MG63 (cell line): Measurements from ENCODE around the gene NID1. TPM values are rescaled to one million over a fixed set of nuclear protein-coding genes. Genes with fewer than 3 reads are reported as not detected.

Source experiments
- DNase-seq: peaks from one replicate; pipeline ENCODE4 v3.0.0-alpha.2; 2020
- H3K27me3 ChIP-seq: fragments of 250-450 bp; sonication (Bioruptor Pico); 2 replicates; pipeline ENCODE4 v1.5.1; 2020; ENCODE audit warnings: mild to moderate bottlenecking, moderate library complexity
- H3K36me3 ChIP-seq: fragments of 250-450 bp; sonication (Bioruptor Pico); 2 replicates; pipeline ENCODE4 v1.5.1; 2020; ENCODE audit warnings: mild to moderate bottlenecking, moderate library complexity
- H3K4me3 ChIP-seq: fragments of 250-450 bp; sonication (Bioruptor Pico); 2 replicates; pipeline ENCODE4 v1.5.1; 2020; ENCODE audit warnings: mild to moderate bottlenecking, moderate library complexity
- H3K9me3 ChIP-seq: fragments of 250-450 bp; sonication (Bioruptor Pico); 2 replicates; pipeline ENCODE4 v1.5.1; 2020; ENCODE audit warnings: mild to moderate bottlenecking, moderate library complexity
- total RNA-seq: library from RNA; depleted of rRNA; stranded (reverse); fragments of >200 nt; shearing (Covaris generic); gene quantifications from 2 replicates; pipeline ENCODE4 v1.2.3, GENCODE V29; 2014; ENCODE audit warnings: low replicate concordance

The NID1 gene
- total RNA-seq, 1 experiment from 2014 or later, result 10.8 TPM

DNA sequence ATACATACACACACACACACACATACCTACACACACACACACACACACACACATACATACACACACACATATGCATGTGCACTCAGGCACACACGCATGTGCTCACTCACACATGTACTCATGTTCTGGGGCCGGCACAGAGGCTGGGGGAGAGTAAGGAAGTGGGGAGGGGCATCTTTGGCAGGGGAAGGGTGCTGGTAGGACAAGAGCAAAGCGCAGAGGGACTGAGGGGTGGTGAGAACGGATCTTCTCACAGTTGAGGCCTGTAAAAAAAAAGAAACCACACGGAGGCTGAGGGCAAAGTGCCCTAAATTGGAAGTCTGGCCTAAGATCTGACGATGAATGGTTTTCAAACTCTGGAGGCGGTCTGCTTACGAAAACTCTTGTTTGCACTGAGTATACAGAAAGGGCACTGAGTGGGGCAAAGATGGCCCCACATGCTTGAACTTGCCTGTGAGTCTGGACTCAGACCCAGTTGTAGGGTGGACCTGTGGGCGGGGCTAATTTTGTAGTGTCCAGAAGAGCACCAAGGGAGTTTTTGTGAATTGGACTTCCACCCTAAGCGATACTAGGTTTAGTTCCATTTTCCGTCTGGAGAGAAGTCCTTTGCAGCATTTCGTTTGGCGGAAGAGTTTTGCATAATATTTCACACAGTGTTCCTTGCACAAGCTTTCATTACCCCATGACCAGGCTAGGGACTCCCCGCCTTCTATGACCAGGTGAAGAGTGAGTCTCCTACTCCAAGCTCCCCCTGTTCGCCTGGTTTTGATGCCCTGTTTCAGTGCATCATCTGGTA, 118.9 kb downstream of the NID1 start:
- no peak for DNase-seq
- H3K36me3 ChIP-seq, result no peaks in the 10 kb centered on the region

DNA sequence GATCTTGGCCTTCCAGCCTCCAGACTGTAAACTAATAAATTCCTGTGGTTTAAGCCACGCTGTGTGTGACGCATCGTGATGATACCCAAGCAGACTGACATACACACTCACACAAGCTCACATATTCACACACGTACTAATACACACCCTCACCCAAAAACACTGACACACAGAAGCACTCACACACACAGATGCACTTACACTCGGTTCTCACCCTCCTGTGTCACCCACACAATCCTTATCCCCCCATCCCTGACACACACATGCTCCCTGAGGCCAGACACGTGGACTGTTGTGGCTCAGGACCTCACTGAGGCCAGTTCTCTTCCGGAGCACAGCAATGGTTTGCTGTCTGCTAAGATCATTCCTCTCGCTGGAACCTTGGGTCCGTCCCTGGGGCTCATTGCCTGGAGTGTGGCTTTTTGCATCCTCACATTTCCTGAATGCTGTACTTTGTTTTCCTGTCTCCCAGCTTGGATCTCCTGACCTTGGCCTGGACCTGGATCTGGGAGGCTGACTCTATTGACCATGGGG, 121.2 kb downstream of the NID1 start:
- Histone ChIP-seq H3K36me3 (no peaks in the 10 kb centered on the region), H3K27me3 (no peaks in the 10 kb centered on the region), H3K4me3 (no peak overlapping the region), H3K9me3 (no peaks in the 10 kb centered on the region)
- peak; percentile 81 for DNase-seq

More for the DNA sequence above, 118.9 kb downstream of the NID1 start:
- Histone ChIP-seq H3K4me3 (no peak overlapping the region), H3K9me3 (no peaks in the 10 kb centered on the region), H3K27me3 (no peaks in the 10 kb centered on the region)

DNA sequence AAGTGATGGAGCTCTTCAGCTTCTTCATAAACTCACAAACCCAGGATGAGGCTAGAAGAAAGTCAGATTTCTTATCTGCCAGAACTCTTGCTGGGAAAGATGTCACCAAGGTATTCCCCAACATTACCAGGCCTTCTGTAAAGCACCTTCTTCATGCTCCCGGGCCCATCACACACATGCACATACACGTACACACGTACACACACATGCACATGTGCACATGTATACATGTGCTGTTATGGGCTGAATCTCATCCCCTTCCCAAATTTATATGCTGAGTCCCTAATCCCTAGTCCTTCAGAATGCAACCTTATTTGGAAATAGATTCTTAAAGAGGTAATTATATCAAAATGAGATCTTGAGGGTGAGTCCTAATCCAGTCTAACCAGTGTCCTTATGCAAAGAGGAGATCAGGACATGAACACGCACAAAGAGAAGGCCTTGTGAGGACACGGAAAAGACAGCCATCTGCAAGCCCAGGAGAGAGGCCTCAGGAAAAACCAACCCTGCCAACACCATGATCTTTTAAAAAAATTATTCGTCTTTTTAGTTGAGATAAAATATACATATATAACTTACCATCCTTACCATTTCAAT, 121.8 kb downstream of the NID1 start:
- H3K27me3 ChIP-seq, result no peaks in the 10 kb centered on the region
- no peaks in the 10 kb centered on the region for H3K9me3 ChIP-seq
- H3K4me3 ChIP-seq, result no peak overlapping the region
- no peaks in the 10 kb centered on the region for H3K36me3 ChIP-seq
- no peak for DNase-seq

DNA sequence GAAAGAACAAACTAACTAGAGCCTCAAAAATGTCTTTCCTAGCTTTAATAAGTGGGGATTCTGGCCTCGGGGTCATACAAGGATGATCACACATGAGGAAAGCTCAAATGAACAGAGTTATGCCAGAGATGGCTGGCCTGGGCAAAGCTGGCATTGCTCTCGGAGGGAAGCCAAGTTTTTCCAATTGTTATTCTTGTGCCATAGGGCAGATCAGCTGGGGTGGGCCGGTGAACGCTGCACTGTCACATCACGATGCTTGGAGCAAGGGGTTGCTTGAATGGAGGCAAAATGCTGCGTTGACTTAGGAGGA, 122.3 kb downstream of the NID1 start:
- H3K4me3 ChIP-seq, result no peak overlapping the region
- H3K27me3 ChIP-seq, result no peaks in the 10 kb centered on the region
- DNase-seq, result no peak
- no peaks in the 10 kb centered on the region for H3K36me3 ChIP-seq
- no peaks in the 10 kb centered on the region for H3K9me3 ChIP-seq

DNA sequence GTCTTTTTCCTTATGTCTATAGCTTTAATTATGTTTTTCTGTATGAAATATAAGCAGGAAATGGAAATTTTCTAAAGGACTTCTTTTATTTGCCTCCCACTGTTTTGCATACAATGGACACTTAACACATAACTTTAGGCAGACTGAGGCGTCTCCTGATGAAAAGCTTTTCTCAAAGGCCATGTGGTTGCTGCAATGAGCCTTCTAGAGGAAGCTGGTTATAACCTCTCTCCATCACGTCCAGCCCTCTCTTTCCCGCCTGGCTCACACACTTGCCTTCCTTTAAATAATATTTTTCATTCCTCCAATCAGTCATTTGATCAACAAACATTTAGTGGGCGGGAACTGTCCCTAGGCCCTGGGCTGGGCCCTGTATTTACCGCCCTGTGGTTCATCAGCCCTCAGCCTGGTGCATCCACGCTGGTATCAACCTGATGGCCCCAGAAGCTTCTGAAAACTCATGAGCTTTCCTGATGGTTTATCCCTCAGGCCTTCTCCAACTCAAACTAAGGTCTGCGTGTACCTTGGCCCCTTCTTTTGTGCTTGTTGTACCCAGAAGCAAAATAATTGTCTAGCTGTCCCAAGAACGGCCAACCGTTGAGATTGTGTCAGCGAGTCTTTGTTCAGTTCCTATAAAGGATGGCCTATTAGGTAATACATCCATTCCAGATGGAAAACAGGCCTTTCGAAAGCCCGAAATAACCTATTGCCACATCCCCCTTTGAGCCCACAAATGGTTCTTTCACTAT, 122.8 kb downstream of the NID1 start:
- DNase-seq, result no peak
- H3K36me3 ChIP-seq, result no peaks in the 10 kb centered on the region
- H3K4me3 ChIP-seq, result no peak overlapping the region
- no peaks in the 10 kb centered on the region for H3K9me3 ChIP-seq
- H3K27me3 ChIP-seq, result no peaks in the 10 kb centered on the region

DNA sequence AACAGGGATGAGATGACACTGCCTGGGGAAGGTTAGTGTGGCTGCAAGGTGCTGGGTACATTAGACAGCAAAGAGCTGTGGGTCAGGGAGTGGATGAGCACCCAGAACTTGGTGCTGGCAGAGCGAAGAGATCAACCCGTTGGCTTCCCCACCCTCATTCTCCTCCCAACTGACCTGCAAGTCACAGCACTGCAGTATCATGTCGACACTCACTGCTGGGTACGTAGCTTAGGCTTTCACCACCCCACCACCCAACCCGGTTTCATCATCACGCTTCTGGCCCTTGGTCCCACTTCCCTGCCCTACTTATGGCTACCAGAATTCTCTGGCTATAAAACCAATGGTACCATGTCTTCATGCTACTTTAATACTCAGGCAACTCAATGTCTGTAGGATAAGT, 124.6 kb downstream of the NID1 start:
- Histone ChIP-seq H3K27me3 (no peaks in the 10 kb centered on the region), H3K9me3 (no peaks in the 10 kb centered on the region), H3K36me3 (no peaks in the 10 kb centered on the region), H3K4me3 (no peak overlapping the region)
- DNase-seq, result no peak

DNA sequence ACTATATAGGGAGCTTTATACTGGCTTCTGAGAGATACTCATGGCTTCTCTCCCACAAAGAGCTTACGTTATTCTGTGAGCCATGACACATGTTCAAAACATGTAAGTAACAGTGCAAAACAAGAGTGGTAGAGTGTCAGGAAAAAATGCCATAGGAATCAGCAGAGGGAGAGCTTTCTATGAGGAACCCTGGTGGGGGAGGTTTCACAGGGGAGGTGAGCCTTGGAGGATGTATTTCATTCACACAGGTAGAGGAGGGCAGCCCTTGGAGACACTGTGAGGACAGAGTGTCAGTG, 125.5 kb downstream of the NID1 start:
- DNase-seq, result no peak
- Histone ChIP-seq H3K9me3 (no peaks in the 10 kb centered on the region), H3K27me3 (no peaks in the 10 kb centered on the region), H3K4me3 (no peak overlapping the region), H3K36me3 (no peaks in the 10 kb centered on the region)

DNA sequence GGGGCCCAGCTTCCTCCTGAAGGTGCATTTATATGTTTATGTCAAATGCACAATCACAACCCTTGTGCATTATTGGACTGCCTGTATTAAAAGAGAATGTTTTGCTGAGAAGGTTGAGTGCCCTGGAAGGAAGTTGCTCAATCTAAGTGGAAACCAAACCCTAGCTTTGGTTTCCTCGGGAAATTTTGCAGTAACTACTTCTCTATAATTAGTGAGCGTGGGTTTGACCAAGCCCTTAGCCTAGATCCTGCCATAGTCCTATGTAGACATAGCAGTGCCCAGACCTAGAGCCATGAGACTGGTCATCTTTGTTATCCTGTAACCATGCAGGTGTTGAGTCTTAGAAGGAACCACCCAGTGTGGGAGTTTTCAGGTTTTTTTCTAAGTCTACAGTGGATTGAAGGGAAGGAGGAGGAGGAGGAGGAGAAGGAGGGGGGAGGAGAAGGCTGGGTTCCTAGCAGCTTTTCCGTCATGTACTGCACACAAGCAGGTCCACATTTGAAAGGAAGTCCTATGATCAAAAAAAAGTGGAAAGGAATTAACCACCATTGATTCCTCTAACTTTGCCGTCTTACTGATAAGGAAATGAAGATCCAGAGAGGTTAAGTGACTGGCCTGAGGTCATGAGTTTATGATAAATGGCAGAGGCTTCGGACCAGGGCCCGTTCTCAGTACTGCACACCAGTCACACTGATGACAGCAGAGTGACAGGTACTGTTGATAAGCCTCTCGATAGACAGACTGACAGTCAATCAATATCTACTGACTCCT, 126.0 kb downstream of the NID1 start:
- H3K9me3 ChIP-seq, result no peaks in the 10 kb centered on the region
- no peak for DNase-seq
- no peaks in the 10 kb centered on the region for H3K27me3 ChIP-seq
- no peaks in the 10 kb centered on the region for H3K36me3 ChIP-seq
- no peak overlapping the region for H3K4me3 ChIP-seq

DNA sequence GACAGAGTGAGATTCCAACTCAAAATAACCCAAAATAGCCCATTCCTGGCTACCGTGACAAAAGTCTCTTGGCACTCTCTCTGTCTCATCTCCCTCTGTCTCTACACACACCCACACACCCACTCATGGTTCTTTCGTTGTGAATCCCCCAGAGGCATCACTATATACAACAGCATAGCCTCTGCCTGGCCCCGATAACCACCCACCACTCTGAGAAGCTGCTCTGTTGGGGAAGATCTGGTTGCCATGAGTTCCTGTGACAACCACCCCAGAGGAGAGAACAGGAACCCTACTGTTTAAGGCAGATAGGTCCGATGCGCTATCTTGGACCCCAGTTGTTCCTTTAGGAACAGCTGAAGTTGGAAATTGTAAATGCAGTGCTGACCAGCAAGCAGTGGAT, 127.8 kb downstream of the NID1 start:
- DNase-seq, result no peak
- no peaks in the 10 kb centered on the region for H3K9me3 ChIP-seq
- H3K27me3 ChIP-seq, result no peaks in the 10 kb centered on the region
- H3K4me3 ChIP-seq, result no peak overlapping the region
- no peaks in the 10 kb centered on the region for H3K36me3 ChIP-seq

DNA sequence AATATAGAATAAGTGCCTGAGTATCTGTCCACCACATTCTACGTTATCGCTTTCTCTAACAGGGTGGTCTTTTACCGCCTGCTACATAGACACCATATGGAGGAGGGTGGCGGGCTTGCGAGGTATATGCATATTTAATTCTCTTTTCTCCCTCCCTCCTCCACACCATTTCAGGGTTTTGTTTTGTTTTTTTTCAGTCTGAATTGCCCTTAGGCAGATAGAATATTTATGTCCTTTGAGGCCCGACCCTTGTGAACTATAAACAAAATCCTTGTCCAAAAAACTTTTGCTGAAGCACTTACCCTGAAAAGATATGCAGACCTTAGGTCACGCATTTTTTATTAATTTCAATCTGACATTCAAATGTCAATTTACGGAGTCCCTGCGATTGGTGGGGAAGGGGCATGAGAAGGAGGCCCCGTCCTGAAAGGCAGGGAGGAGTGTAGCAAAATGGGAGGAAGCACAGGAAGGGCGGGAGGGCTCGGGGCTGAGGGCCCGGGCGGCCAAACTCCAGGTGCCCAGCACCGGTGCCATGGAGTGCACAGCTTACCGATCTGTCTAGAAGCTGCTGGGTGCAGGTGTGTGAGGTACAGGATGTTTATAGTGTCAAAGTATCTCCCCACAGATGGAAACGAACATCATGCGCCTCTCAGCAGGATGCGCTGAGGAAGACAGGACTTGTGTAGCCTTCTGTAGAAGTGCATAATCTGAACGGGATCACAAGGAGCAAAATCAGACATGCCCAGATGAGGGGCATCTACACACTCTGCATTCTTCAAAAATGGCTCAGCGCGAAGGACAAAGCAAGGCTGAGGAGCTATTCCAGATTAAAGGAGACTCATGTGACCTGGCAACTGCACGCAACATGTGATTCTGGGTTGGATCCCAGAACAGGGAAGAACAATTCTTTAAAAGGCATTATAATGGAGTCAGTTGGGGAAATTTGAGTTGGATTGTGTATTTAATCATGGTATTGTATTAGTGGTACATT, 129.4 kb downstream of the NID1 start:
- H3K36me3 ChIP-seq, result no peaks in the 10 kb centered on the region
- no peak for DNase-seq
- no peaks in the 10 kb centered on the region for H3K27me3 ChIP-seq
- H3K9me3 ChIP-seq, result no peaks in the 10 kb centered on the region
- no peak overlapping the region for H3K4me3 ChIP-seq

DNA sequence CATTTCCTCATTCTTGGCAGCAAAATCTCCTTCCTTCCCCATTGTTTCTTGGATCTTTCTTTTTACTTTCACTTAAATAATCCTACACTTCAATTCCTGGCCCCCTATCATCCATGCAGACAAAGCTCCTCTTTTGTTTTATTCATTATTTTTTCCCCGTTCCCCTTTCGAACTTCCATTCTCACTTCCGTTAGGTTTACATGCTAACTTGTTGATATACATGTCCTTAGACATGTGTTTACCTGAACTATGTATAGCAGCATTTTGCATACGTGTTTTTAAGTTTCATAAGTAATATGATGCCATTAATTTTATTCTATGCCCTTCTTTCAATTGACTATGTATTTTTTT, 131.1 kb downstream of the NID1 start:
- DNase-seq, result no peak
- no peak overlapping the region for H3K4me3 ChIP-seq
- no peaks in the 10 kb centered on the region for H3K36me3 ChIP-seq
- no peaks in the 10 kb centered on the region for H3K9me3 ChIP-seq
- no peaks in the 10 kb centered on the region for H3K27me3 ChIP-seq

DNA sequence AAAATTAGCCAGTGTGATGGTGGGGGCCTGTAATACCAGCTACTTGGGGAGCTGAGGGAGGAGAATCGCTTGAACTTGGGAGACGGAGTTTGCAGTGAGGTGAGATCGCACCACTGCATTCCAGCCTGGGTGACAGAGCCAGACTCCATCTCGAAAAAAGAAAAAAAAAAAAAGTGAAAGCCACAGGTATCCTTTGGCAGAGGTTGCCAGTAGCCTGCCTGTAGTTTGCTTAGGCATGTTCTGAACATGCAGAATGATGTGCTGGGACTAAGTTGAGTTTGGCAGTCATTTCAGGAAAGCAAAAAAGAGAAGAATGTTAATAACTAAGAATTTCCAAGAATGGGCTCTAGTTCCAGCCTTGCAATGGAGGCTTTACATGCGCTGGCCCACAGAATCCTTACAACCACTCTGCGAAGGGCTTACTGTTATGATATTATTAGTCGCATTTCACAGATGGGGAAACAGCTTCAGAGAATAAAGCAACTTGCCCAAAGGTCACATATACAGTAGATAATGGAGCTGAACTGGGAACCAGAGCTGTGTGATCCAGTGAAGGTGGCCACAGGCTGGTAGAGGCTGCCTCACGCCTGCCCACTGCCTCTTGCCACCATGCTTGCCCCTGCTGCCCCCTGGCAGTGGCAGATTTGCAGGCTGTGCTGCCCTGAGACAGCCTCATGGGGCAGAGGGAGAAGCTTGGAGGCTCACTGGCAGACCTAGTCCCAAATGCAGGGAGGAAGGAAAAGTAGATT, 131.7 kb downstream of the NID1 start:
- Histone ChIP-seq H3K27me3 (no peaks in the 10 kb centered on the region), H3K4me3 (no peak overlapping the region), H3K9me3 (no peaks in the 10 kb centered on the region), H3K36me3 (no peaks in the 10 kb centered on the region)
- no peak for DNase-seq

DNA sequence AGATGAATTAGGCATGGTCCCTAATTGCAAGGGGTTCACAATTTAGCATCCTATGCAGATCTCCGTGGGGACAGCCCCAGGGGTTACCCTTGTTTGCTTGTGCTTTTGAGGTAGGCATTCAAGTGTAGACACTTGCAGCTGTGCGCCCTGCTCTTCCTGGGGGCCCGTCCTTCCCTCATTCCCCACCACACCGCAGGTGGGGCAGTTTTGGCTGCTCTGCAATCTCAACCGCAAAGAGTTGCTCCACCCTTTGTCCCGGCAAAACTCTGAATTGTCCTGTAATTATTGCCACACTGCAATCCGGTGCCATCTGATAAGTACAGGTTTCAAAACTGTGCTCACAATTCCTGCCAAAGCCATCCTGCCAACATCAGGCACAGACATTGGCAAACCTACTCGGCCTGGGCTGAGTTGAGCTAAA, 132.8 kb downstream of the NID1 start:
- H3K4me3 ChIP-seq, result no peak overlapping the region
- no peaks in the 10 kb centered on the region for H3K36me3 ChIP-seq
- H3K27me3 ChIP-seq, result no peaks in the 10 kb centered on the region
- no peak for DNase-seq
- H3K9me3 ChIP-seq, result no peaks in the 10 kb centered on the region

DNA sequence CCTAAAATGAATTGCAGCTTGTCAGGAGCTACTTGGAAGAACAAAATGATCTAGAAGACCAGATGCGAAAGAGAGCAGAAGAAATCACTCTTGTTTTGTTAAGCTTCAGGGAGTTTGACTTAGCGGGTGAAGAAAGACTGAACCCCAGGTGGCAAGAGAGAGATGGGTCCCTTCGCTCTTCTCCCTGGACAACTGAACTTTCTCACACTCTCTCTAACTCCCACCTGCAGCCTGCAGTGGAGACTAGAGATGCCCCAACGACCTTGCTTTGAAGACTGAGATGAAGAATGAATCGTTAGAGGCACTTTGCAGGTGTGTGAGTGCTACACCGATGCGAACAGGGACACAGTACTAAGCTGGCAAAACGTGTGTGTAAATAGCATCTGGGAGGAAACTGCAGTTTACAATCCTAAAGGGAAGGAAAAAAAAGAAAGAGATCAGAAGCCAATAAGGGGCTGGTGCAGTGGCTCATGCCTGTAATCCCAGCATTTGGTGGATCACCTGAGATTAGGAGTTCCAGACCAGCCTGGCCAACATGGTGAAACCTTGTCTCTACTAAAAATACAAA, 133.6 kb downstream of the NID1 start:
- Histone ChIP-seq H3K4me3 (no peak overlapping the region), H3K36me3 (no peaks in the 10 kb centered on the region), H3K27me3 (no peaks in the 10 kb centered on the region), H3K9me3 (no peaks in the 10 kb centered on the region)
- no peak for DNase-seq

DNA sequence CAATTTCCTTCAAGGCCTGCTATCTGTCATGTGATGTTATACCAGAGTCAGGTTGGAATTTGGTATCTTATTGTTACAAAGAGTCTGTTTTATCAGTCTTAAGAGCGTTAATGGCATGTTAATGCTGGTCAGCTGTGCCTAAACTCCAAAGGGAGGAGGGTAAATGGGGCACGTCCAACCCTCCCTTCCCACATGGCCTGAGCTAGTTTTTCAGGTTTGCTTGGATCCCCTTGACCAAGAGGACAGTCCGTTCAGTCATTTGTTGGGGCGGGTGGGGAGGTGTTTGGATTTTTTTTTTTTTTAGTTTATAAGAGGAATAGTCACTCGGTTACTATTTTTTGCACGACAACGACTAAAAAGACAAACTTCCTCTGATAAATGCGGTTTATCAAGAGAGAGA, 134.3 kb downstream of the NID1 start:
- Histone ChIP-seq H3K9me3 (no peaks in the 10 kb centered on the region), H3K4me3 (no peak overlapping the region), H3K27me3 (no peaks in the 10 kb centered on the region), H3K36me3 (no peaks in the 10 kb centered on the region)
- DNase-seq, result no peak
